Activated CD8-positive, alpha-beta T cell treated with anti-CD3 and anti-CD28 coated beads, Interleukin-2, amount 10 ng/mL, durations not matched to agents 7 days and 5 days (primary cell): ENCODE results near the gene GCAT. TPM values are rescaled to one million over a fixed set of nuclear protein-coding genes. Genes with fewer than 3 reads are reported as not detected.
"Not testable (repeated sequence)": the region's sequence is repeated elsewhere in the genome, so short reads cannot be mapped to it uniquely, and the experiment has no call there.

Experiments
- ATAC-seq: fragments of 150-1000 bp; cut with Tn5 transposase; one replicate; pipeline ENCODE4 v1.10.0; 2021; ENCODE audit warnings: moderate library complexity
- CTCF ChIA-PET: fragments of 350-600 bp; sonication (Branson Sonifier 250); formaldehyde crosslinking; loops from one replicate; lab custom pipeline; 2021; ENCODE audit warnings: antibody characterized with exemption; lab: Charles Lee
- POLR2A ChIA-PET: fragments of 350-600 bp; sonication (Branson Sonifier 250); formaldehyde crosslinking; loops from one replicate; lab custom pipeline; 2021; ENCODE audit warnings: antibody characterized with exemption; lab: Charles Lee
- DNase-seq: peaks from one replicate; pipeline ENCODE4 v3.0.0-alpha.2; 2020
- H3K27ac Mint-ChIP-seq: one replicate; pipeline ENCODE4 v1.8.0; 2021; ENCODE audit warnings: mild to moderate bottlenecking, mixed read lengths
- H3K27me3 Mint-ChIP-seq: one replicate; pipeline ENCODE4 v1.8.0; 2021; ENCODE audit warnings: low read depth, mixed read lengths
- H3K36me3 Mint-ChIP-seq: one replicate; pipeline ENCODE4 v1.8.0; 2021; ENCODE audit warnings: low read depth, mixed read lengths
- H3K4me1 Mint-ChIP-seq: one replicate; pipeline ENCODE4 v1.8.0; 2021; ENCODE audit warnings: low read depth, mixed read lengths
- H3K4me3 Mint-ChIP-seq: one replicate; pipeline ENCODE4 v1.8.0; 2021; ENCODE audit warnings: mild to moderate bottlenecking, mixed read lengths
- H3K9me3 Mint-ChIP-seq: one replicate; pipeline ENCODE4 v1.8.0; 2022; ENCODE audit warnings: mixed read lengths; ENCODE audit not compliant: insufficient read depth
- total RNA-seq, 2 experiments: library from RNA; stranded (reverse); gene quantifications; one replicate each; pipeline ENCODE4 v1.2.3, GENCODE V29; 2021

GCAT gene
- total RNA-seq, 2 experiments from 2014 or later: 14.3 to 18.3 TPM

DNA sequence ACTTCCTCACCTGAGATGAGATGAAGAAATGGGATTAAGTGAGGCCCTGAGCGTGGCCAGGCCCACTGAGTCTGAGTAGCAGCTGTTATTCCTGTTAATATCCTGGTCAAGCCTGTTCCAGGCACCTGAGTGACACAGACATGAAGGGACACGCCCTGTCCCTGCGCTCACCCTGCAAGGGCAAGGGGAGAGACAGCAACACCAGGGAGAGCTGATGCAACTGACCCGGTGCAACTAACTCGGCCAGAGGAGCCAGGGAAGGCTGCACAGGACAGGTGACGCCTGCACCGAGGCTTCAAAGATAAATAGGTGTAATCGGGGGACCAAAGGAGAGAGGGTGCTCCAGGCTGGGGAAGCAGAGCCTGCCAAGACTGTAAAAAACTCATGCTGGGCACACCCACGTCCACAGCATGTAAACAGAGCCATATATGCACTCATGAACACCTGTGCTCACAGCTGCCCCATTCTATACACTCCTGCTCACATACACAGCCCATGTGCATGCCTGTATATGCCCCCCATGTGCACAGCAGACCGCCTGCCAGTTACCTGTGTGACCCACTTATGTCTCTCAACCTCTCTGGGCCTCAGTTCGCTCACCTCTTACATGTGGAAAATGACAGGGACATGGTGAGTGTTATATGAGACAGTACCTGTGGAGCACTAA is 22.8 kb upstream of the GCAT start:
- no peaks in the 10 kb centered on the region for H3K36me3 Mint-ChIP-seq
- CTCF ChIA-PET: no interaction called here
- no peak overlapping the region for H3K4me3 Mint-ChIP-seq
- DNase-seq (no peak), ATAC-seq (no peak)
- no peaks in the 10 kb centered on the region for H3K9me3 Mint-ChIP-seq
- POLR2A ChIA-PET: no interaction called here
- no peaks in the 10 kb centered on the region for H3K27me3 Mint-ChIP-seq
- H3K27ac Mint-ChIP-seq: no peak overlapping the region
- H3K4me1 Mint-ChIP-seq: no peaks in the 10 kb centered on the region

DNA sequence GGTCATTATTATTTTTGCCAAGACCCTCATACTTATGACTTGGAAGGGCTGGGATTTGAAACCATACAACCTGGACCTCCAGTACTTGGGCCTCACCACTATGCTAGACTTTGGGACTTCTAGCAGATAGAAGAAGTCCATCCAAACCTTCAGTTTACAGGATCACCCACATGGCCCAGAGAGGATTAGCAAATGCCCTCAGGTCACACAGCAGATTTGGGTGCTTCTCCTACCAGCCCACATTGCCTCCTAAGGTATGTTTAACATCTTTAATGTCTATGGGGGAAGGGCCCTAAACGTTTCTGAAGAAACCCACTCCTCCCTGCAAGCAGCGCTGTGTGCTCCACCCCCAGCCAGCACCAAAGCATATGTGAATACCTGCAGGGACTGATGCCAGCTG is 17.5 kb upstream of the GCAT start:
- POLR2A ChIA-PET: no interaction called here
- no peak for ATAC-seq
- no peak overlapping the region for H3K4me3 Mint-ChIP-seq
- no peak for DNase-seq
- CTCF ChIA-PET: no interaction called here
- no peaks in the 10 kb centered on the region for H3K9me3 Mint-ChIP-seq
- H3K27me3 Mint-ChIP-seq: no peaks in the 10 kb centered on the region
- no peak overlapping the region for H3K27ac Mint-ChIP-seq
- H3K36me3 Mint-ChIP-seq: no peaks in the 10 kb centered on the region
- H3K4me1 Mint-ChIP-seq: no peaks in the 10 kb centered on the region

GRCh38 chr22:37792494-37792893 is 15.2 kb upstream of the GCAT start:
- peaks cover 4% of the 10 kb centered on the region for H3K27me3 Mint-ChIP-seq

GRCh38 chr22:37794376-37794775 is 13.4 kb upstream of the GCAT start:
- DNase-seq (no peak), ATAC-seq (no peak)
- POLR2A ChIA-PET: no interaction called here
- Mint-ChIP-seq H3K27ac (no peak overlapping the region), H3K9me3 (no peaks in the 10 kb centered on the region), H3K4me3 (no peak overlapping the region), H3K4me1 (no peaks in the 10 kb centered on the region), H3K36me3 (no peaks in the 10 kb centered on the region), H3K27me3 (peaks cover 8% of the 10 kb centered on the region)
- CTCF ChIA-PET: interaction anchor here (1.6 kb wide), 1 partner anchor 202 kb away, joined by 3 read pairs; no protein-coding TSS in a partner anchor

More at GRCh38 chr22:37792494-37792893, 15.2 kb upstream of the GCAT start:
- CTCF ChIA-PET: no interaction called here
- Mint-ChIP-seq H3K4me3 (no peak overlapping the region), H3K4me1 (no peaks in the 10 kb centered on the region), H3K36me3 (no peaks in the 10 kb centered on the region), H3K9me3 (no peaks in the 10 kb centered on the region), H3K27ac (no peak overlapping the region)
- no peak for DNase-seq
- POLR2A ChIA-PET: no interaction called here
- no peak for ATAC-seq

GRCh38 chr22:37796079-37796478 is 11.7 kb upstream of the GCAT start:
- DNase-seq (no peak), ATAC-seq (no peak)
- no peaks in the 10 kb centered on the region for H3K36me3 Mint-ChIP-seq
- H3K4me3 Mint-ChIP-seq: no peak overlapping the region
- no peaks in the 10 kb centered on the region for H3K9me3 Mint-ChIP-seq
- H3K27me3 Mint-ChIP-seq: peaks cover 14% of the 10 kb centered on the region
- no peak overlapping the region for H3K27ac Mint-ChIP-seq
- ChIA-PET CTCF (no interaction called here), POLR2A (interaction anchor here (1.0 kb wide), 1 partner anchor 9 kb away, joined by 3 read pairs; a partner anchor contains a TSS)
- H3K4me1 Mint-ChIP-seq: no peaks in the 10 kb centered on the region

DNA sequence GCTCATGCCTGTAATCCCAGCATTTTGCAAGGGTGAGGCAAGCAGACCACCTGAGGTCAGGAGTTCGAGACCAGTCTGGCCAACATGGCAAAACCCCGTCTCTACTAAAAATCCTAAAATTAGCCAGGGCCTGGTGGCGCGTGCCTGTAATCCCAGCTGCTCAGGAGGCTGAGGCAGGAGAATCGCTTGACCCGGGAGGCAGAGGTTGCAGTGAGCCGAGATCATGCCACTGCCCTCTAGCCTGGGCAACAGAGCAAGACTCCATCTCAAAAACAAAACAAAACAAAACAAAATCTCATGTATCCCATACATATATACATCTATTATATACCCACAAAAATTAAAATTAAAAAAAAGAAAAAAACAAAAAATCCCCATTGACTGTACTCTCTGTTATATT is 10.5 kb upstream of the GCAT start:
- H3K27me3 Mint-ChIP-seq: peaks cover 17% of the 10 kb centered on the region
- POLR2A ChIA-PET, CTCF ChIA-PET, H3K27ac Mint-ChIP-seq, H3K9me3 Mint-ChIP-seq, H3K36me3 Mint-ChIP-seq, ATAC-seq, H3K4me1 Mint-ChIP-seq, DNase-seq, H3K4me3 Mint-ChIP-seq: not testable (repeated sequence)

- POLR2A ChIA-PET: no interaction called here
- H3K9me3 Mint-ChIP-seq: no peaks in the 10 kb centered on the region
Observed at GRCh38 chr22:37797874-37798500, 9.7 kb upstream of the GCAT start.

DNA sequence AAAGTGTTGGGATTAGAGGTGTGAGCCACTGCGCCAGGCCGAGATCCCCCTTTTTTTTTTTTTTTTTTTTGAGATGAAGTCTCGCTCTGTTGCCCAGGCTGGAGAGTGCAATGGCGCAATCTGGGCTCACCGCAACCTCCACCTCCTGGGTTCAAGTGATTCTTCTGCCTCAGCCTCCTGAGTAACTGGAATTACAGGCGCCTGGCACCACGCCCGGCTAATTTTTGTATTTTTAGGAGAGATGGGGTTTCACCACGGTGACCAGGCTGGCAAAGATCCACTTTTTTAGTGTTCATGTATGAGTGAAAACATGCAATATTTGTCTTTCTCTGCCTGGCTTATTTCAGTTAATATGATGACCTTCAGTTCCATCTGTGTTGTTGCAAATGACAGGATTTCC is 7.8 kb upstream of the GCAT start:
- H3K9me3 Mint-ChIP-seq, H3K36me3 Mint-ChIP-seq, POLR2A ChIA-PET, H3K27ac Mint-ChIP-seq, CTCF ChIA-PET, DNase-seq, ATAC-seq, H3K4me3 Mint-ChIP-seq: not testable (repeated sequence)
- Mint-ChIP-seq H3K4me1 (peaks cover 20% of the 10 kb centered on the region), H3K27me3 (peaks cover 34% of the 10 kb centered on the region)

More at GRCh38 chr22:37797874-37798500, 9.7 kb upstream of the GCAT start:
- H3K4me1 Mint-ChIP-seq: peaks cover 7% of the 10 kb centered on the region
- CTCF ChIA-PET: no interaction called here
- no peak overlapping the region for H3K4me3 Mint-ChIP-seq
- ATAC-seq: no peak
- no peaks in the 10 kb centered on the region for H3K36me3 Mint-ChIP-seq
- peaks cover 21% of the 10 kb centered on the region for H3K27me3 Mint-ChIP-seq
- no peak for DNase-seq
- no peak overlapping the region for H3K27ac Mint-ChIP-seq

DNA sequence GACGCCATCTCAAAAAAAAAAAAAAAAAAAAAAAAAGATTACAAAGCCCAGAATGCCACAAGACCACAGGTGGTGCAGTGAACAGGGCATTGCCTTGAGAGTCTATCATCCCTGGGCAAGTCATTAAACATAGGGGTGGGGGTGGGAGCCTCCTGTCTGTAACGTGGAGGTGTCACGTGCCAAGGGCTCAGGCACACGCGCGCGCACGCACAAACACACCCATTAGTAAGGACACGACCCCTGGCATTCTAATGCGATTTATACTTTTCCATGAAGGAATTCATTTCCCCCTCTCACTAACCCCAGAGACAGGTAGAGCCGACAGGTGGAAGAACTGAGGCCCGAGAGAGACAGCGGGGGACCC is 5.8 kb upstream of the GCAT start:
- no peak overlapping the region for H3K27ac Mint-ChIP-seq
- H3K4me3 Mint-ChIP-seq: peak overlapping the region; percentile 64
- no peak for ATAC-seq
- H3K36me3 Mint-ChIP-seq: no peaks in the 10 kb centered on the region
- POLR2A ChIA-PET: interaction anchor here (0.6 kb wide), 2 partner anchors 380 to 1220 kb away, joined by 3 read pairs; no protein-coding TSS in a partner anchor
- peaks cover 48% of the 10 kb centered on the region for H3K27me3 Mint-ChIP-seq
- CTCF ChIA-PET: interaction anchor here (1.4 kb wide), 1 partner anchor 17 kb away, joined by 4 read pairs; no protein-coding TSS in a partner anchor
- H3K9me3 Mint-ChIP-seq: no peaks in the 10 kb centered on the region
- no peak for DNase-seq
- peaks cover 37% of the 10 kb centered on the region for H3K4me1 Mint-ChIP-seq

- peak; percentile 25 for ATAC-seq
- peak overlapping the region; percentile 58 for H3K4me3 Mint-ChIP-seq
- H3K27ac Mint-ChIP-seq: no peak overlapping the region
- H3K27me3 Mint-ChIP-seq: peaks cover 47% of the 10 kb centered on the region
- no peaks in the 10 kb centered on the region for H3K36me3 Mint-ChIP-seq
- no peaks in the 10 kb centered on the region for H3K9me3 Mint-ChIP-seq
- peaks cover 43% of the 10 kb centered on the region for H3K4me1 Mint-ChIP-seq
- ChIA-PET CTCF (interaction anchor here (1.4 kb wide), 1 partner anchor 16 kb away, joined by 4 read pairs; no protein-coding TSS in a partner anchor), POLR2A (interaction anchor here (0.6 kb wide), 2 partner anchors 379 to 1219 kb away, joined by 3 read pairs; no protein-coding TSS in a partner anchor)
- DNase-seq: peak; percentile 35
Observed at GRCh38 chr22:37802310-37803194, 5.2 kb upstream of the GCAT start.

DNA sequence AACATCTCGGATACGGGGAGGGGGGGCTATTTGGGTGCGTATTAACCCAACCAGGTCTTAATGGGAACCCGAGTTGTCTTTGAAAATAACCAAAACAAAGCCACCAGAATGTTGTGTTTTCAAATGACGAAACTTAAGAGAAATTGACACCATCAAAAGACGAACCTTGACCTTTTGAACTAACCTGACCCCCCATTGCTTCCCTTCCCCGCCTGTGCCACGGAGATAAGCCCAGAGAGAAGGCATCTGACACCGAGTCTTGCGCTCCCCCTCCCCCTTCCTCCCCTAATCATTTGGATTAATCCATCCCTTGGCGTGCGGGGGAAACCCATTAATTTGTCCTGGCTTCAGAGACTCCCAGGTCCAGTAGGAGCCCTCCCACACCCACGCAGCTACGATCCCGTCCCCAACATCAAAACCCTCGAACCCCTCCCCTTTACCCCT is 4.5 kb upstream of the GCAT start:
- no peaks in the 10 kb centered on the region for H3K36me3 Mint-ChIP-seq
- peaks cover 45% of the 10 kb centered on the region for H3K4me1 Mint-ChIP-seq
- DNase-seq: no peak
- ChIA-PET POLR2A (no interaction called here), CTCF (no interaction called here)
- H3K9me3 Mint-ChIP-seq: no peaks in the 10 kb centered on the region
- H3K4me3 Mint-ChIP-seq: peak overlapping the region; percentile 58
- peaks cover 46% of the 10 kb centered on the region for H3K27me3 Mint-ChIP-seq
- ATAC-seq: no peak
- no peak overlapping the region for H3K27ac Mint-ChIP-seq
